GM04504 (cell line): ENCODE measurements around the gene NUP85.
"Not testable (repeated sequence)": the region's sequence is repeated elsewhere in the genome, so short reads cannot be mapped to it uniquely, and the experiment has no call there.

Source experiments
- DNase-seq: peaks from one replicate; pipeline ENCODE4 v3.0.0-alpha.2; 2012; ENCODE audit warnings: low read depth

NUP85 gene

DNA sequence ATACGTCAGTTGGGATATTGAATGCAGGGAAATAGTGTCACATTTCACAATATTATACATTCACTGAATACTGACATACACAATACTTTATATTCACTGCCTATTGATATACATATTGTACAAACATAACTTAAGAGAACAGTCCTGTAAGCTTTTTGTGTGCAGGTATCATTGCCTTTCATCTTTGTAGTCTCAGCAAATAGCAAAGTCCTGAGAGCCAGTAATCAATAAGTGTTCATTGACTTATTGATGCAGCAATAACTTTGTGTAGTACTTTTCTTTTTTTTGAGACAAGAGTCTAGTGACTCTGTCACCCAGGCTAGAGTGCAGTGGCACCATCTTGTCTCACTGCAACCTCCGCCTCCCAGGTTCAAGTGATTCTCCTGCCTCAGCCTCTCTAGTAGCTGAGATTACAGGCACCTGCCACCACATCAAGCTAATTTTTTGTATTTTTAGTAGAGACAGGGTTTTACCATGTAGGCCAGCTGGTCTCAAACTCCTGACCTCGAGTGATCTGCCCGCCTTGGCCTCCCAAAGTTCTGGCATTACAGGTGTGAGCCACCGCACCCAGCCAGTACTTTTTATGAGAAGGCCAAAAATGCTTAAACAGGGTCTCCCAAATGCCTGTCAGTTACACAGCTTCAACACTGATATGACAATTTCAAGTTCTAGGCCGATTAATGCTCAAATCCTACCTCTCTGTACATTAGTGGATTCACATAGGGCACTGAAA is 5.4 kb upstream of the NUP85 start:
- DNase-seq = no peak

GRCh38 chr17:75205793-75206163 is 299 bp downstream of the NUP85 start:
- DNase-seq = no peak

DNA sequence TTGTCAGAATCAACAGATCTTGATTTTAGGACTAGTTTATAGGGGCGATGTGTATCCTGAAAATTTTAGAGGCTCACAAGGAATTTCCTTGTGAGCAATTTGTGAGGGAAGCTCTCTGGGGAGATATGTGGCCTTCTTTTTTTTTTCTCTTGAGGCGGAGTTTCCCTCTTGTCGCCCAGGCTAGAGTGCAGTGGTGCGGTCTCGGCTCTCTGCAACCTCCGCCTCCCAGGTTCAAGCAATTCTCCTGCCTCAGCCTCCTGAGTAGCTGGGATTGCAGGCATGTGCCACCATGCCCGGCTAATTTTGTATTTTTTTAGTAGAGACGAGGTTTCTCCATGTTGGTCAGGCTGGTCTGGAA is 1.6 kb downstream of the NUP85 start:
- DNase-seq = not testable (repeated sequence)

GRCh38 chr17:75207760-75208159 is 2.3 kb downstream of the NUP85 start:
- DNase-seq = no peak

DNA sequence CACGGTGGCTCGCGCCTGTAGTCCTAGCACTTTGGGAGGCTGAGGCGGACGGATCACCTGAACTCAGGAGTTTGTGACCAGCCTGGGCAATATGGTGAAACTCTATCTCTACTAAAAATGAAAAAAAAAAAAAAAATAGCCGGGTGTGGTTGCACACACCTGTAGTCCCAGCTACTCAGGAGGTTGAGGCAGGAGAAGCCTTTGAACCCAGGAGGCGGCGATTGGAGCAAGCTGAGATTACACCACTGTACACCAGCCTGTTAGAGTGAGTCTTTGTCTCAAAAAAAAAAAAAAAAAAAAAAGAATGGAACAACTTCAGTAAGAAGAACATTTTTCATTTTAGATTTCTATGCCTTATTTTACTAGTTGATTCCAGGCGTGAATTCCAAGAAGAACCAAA is 2.7 kb downstream of the NUP85 start:
- DNase-seq = no peak

DNA sequence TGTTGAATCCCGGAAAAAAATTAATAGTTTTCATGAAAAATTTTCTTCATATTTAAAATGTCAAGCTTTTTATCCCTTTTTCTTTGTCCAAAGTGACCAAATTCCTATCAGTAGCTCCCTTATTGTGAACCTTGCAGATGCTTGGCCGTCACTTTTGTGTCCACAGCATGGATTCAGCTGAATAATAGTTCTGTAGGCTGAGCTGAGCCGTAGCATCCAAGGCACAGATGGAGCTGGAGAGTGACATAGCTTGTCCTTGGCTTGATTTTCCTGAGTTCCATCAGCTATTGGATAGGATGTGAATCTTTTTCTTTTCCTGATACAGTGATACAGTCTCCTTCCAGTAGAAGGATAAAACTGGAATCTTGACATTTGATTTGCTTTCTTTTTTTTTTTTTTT is 3.6 kb downstream of the NUP85 start:
- no peak for DNase-seq

DNA sequence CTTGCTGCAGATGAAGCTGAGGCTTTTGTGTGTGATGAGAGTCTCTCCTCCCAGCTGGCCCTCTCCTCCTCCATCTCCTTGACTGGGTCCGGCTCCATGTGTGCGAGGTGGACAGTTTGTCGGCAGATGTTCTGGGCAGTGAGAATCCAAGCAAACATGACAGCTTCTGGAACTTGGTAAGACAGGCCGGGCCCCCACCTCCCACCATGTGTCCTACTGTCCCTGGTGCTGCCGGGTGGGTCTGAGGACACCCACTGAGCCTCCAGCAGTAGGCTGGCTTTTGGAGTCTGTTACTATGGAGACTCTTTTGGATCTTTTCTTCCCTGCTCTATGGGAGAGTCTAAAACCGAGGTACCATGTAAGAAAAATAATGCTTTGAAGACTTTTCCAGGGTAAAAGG is 12.7 kb downstream of the NUP85 start:
- DNase-seq = no peak

- no peak for DNase-seq
These were observed 14.3 kb downstream of the NUP85 start for GRCh38 chr17:75219815-75220214.

GRCh38 chr17:75225016-75225415 is 19.5 kb downstream of the NUP85 start:
- DNase-seq = no peak

GRCh38 chr17:75227729-75228128 is 22.2 kb downstream of the NUP85 start:
- DNase-seq = no peak

DNA sequence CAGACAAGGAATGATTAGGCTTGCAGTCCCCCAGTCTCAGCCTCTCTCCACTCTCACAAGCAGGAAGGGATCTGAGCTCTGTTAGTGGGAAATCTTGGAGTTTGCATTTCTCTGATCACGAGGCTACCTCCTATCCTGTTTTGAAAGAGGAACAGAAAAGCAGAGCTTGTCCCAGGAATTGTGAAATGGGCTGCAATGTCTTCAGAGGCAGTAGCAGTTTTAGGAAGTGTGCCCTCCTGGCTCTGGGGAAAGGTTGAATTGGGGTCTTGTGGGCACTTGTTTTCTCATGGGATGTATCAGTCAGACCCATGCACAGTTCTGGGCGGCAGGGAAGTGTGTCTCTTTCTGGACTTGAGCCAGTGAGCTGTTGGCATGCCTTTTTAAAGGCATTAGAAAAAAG is 22.8 kb downstream of the NUP85 start:
- DNase-seq = no peak

- DNase-seq = no peak
These were observed 23.4 kb downstream of the NUP85 start for GRCh38 chr17:75228847-75229246.

GRCh38 chr17:75231071-75231470 is 25.6 kb downstream of the NUP85 start:
- no peak for DNase-seq

- DNase-seq = no peak
These were observed 26.4 kb downstream of the NUP85 start for GRCh38 chr17:75231741-75232464.

- no peak for DNase-seq
These were observed 27.3 kb downstream of the NUP85 start for GRCh38 chr17:75232786-75233185.

- no peak for DNase-seq
These were observed 31.9 kb downstream of the NUP85 start for GRCh38 chr17:75237100-75238014.

GRCh38 chr17:75238020-75238580 is 32.6 kb downstream of the NUP85 start:
- DNase-seq = no peak

GRCh38 chr17:75238684-75239191 is 33.3 kb downstream of the NUP85 start:
- no peak for DNase-seq

DNA sequence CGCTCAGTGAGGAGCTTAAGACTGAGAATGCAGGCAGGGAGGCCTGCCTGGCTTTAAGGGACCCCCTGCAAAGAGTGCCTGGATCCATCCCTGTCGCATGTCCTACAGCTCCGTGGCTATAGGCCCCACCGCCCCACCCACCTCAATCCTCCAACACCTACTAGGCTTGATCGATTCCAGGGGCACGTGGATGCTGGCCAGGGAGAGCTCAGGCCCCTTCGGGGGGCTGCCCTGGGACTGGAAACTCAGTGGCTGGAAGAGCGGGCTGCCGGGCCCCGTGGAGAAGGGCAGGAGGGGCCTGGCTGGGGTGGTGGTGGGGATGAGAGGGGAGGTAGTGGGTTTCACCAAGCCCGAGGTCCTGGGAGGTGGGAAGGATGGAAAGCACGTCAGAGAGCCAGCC is 33.7 kb downstream of the NUP85 start:
- no peak for DNase-seq

GRCh38 chr17:75239778-75240393 is 34.4 kb downstream of the NUP85 start:
- DNase-seq = no peak

DNA sequence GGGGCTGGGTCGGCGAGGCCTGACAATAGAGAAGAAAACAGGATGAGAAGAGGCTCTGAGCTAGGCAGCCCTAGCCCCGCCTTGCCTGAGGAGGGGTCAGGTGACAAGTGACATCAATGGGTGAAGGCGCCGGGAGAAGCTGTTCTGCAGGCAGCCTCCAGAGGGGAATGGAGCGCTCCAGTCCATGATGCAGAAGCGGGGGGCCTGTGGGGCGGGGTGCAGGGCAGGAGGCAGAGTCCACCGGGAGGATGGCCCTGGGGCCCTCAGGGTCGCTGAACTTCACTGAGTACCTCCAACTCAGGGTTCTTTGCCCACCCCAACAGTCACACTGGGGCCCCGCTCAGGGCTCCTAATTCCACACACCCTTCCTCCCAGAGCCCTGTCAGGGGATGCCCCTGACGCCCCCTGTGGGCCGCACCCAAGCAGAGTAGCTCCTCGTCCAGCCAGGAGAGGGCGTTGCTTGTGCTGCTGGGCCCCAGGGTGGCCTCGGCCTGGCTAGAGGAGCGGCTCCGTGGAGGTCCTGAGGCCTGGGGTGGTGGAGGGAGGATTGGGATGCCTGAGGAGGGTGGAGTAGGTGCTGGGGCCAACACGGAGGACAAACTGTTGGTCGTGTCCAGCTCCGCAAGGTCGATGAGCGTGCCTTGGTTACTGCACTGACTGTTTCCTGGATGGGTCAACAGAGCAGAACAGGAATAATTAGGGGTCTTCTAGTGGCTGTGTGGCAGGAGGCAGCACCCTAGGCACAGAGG is 35.1 kb downstream of the NUP85 start:
- no peak for DNase-seq
